Fibroblast of skin of abdomen (primary cell): ENCODE measurements around the gene SDE2.
"Not testable (repeated sequence)": the region's sequence is repeated elsewhere in the genome, so short reads cannot be mapped to it uniquely, and the experiment has no call there.

Experiments used
- DNase-seq: peaks from one replicate; pipeline ENCODE4 v3.0.0-alpha.2; 2013

The SDE2 gene

GRCh38 chr1:225941942-225942222, 57.3 kb downstream of the SDE2 start:
- no peak for DNase-seq

GRCh38 chr1:225941187-225941941, 57.8 kb downstream of the SDE2 start, which contains the start of gene LEFTY2:
Gene LEFTY2, minus strand, starts transcription at chr1:225941220. Its CDS starts 80 bp downstream, at chr1:225941140.
- DNase-seq = no peak

DNA sequence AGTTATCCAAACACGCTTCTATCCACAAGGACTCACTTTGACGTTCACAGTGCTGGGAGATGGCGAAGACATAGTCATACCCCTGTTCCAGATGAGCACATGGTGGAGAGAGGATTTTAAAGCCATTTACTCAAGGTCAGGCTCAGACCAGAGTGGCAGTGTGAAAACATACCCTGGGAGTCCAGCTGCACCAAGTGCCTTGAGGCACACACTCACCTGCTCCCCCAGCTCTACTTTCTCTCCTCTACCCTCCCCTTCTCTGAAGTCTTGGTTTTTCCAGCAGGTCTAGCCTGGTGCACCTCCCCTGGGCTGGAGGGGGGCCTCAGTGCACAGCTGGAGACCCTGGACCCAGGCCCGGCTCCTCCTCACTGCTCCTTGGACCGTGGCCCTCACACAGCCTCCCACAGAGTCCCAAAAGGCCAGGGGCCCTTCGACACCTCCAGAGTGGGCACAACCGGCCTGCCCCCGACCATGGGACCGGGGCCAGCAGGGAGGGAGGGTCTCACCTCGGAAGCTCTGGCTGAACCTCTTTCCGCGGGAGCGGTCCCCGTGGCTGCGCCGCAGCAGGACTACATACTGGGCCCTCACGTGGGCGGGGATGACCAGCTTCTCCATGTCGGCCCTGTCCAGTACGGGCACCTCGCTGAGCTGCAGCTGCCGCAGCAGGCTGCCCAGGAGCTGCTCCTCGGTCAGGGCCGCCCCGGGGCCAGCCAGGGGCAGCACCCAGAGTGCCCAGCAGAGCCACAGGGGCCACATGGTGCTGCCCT, 58.6 kb downstream of the SDE2 start:
- no peak for DNase-seq

DNA sequence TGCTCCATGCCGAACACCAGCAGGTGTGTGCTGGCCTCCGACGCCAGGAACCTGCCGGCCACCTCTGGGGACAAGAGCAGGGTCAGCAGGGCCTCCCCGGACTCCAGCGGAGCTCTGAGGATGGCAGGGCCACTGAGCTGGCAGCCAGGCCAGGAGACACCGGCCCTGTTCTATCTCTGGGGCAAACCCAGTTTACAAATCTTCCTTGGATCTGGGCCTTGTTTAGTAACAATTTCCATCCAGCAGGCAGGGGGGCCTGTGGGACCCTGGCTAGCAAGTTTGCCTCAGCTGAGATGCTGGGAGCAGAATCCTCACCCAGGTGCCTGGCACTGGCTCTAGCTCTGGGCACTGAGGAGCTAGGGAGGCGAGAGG, 59.2 kb downstream of the SDE2 start:
- not testable (repeated sequence) for DNase-seq

GRCh38 chr1:225939097-225939938, 59.8 kb downstream of the SDE2 start:
- not testable (repeated sequence) for DNase-seq

GRCh38 chr1:225937048-225937968, 61.8 kb downstream of the SDE2 start:
- no peak for DNase-seq

- DNase-seq = no peak
Measured at GRCh38 chr1:225936523-225936922, 62.6 kb downstream of the SDE2 start.

DNA sequence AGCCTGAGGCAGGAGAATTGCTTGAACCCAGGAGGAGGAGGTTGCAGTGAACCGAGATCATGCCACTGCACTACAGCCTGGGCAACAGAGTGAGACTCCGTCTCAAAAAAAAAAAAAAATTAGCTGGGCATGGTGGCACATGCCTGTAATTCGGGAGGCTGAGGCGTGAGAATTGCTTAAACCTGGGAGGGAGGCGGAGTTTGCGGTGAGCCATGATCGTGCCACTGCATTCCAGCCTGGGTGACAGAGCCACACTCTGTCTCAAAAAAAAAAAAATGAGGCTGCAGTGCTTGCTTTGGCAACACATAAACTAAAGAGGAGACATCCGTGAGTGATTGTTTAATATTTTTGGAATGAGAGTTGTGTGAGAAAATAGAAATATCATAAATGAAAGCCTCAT, 63.1 kb downstream of the SDE2 start:
- DNase-seq = peak; percentile 21

DNA sequence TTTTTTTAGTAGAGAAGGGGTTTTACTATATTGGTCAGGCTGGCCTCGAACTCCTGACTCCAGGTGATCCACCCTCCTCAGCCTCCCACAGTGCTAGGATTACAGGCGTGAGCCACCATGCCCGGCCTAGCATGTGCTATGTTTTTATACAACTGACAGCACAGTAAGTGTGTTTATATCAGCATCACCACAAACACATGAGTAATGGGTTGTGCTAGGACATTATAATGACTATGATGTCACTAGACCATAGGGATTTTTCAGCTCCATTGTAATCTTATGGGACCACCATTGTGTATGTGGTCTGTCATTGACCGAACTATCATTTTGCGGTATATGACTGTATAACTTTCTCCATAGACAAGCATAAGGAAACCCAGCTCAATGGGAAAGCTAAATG, 64.4 kb downstream of the SDE2 start:
- no peak for DNase-seq

- peak; percentile 65 for DNase-seq
Measured at GRCh38 chr1:225933072-225933471, 66.1 kb downstream of the SDE2 start.
